CD4-positive, alpha-beta T cell treated with Interleukin-1 beta for 1 hour (primary cell): ENCODE results near the gene SMAD3.
"Not testable (repeated sequence)": the region's sequence is repeated elsewhere in the genome, so short reads cannot be mapped to it uniquely, and the experiment has no call there.

Experiments
- DNase-seq, 2 donors: peaks; one replicate each; pipeline ENCODE4 v3.0.0-alpha.2; 2020 to 2022

The SMAD3 gene

DNA sequence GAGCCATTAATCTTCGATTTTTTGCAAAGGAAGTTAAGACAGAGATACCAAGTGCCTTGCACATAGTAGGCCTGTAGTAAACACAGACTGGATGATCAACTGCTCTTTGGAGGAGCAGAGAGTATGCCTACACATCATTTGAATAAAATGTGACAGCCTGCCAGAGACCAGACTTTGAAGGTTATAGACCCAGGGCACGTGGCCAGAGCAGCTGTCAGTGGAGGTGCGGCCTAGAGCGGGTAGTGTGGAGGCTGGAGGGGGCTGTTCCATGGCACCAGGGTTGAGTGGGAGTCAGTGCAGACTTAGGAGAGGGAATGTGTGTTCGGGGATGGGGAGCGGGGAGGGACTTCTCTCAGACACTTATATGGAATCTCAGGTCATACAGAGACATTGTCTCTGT lies 80.8 kb downstream of the SMAD3 start:
- DNase-seq = no peak

DNA sequence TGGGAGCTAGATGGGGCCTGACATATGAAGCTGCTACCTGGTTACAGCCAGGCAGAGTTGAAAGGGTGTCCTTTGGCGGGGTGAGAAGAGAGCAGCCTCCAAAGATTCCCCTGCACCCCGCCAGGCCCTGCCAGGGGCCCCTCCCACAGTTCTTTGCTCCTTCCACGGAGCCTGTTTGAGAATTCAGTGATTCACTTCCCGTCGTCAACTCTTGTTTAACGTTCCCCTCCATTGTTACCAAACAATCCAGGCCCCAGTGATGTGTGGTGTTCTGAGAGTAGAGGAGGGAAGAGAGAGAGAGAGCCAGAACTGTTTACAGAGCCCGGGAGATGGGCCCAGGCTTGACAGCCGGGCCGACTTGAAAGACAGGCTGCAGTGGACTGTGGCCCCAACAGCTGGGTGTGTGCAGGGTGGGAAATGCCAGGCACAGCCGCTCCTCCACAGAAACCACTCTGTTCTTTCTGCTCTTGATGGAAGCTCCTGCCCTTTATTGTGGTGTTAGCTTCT lies 81.5 kb downstream of the SMAD3 start:
- DNase-seq = peak; percentile 24 to 66

DNA sequence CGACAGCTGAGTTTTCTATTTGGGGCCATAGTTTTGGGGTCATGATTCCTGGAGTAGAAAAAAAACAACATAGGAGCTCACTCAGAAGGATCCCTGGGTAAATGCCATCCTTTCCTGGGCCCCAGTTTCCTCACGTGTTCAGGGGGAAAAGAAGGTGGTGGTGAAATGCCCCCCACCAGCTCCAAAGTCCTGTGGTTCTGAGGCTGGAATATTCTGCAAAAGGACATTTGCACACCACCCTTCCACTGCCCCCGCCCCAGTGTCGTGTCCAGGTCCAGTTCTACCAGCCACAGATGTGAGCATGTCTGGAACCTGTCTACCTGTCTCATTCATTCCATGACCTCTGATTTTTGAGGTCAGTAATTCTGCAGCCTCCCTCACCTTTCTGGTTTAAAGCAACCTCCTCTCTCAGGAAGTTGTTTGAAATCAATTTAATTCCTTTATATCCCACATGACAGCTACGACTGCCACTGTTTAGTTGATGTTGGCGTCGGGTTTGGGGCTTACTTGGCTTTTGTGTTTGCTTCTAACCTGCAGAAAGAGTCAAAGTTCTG lies 82.1 kb downstream of the SMAD3 start:
- DNase-seq = no peak

DNA sequence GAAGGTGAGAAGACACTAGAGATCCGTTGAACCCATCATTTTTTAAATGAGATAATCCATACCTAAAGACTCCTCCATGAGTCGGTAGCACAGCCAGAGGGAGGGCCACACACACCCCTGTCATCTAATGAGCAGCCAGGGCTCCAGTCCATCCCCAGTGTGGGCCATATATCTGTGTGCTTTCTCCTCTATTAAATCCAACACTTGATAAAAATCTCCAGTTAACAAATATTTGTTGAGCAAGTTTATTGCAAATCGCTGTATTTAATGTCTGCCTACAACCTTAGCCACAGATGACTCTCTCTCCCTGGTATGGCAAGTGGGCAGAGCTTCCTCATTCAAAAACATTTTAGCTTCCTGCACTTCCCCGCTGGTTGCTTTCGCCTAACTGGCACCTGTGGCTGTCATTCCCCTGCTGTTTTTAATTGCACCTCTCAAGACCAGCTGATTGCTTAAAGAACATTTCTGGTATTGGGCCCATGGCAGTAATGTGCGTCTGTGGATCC lies 82.8 kb downstream of the SMAD3 start:
- DNase-seq = peak in 1 of 2 donors; percentile 33

DNA sequence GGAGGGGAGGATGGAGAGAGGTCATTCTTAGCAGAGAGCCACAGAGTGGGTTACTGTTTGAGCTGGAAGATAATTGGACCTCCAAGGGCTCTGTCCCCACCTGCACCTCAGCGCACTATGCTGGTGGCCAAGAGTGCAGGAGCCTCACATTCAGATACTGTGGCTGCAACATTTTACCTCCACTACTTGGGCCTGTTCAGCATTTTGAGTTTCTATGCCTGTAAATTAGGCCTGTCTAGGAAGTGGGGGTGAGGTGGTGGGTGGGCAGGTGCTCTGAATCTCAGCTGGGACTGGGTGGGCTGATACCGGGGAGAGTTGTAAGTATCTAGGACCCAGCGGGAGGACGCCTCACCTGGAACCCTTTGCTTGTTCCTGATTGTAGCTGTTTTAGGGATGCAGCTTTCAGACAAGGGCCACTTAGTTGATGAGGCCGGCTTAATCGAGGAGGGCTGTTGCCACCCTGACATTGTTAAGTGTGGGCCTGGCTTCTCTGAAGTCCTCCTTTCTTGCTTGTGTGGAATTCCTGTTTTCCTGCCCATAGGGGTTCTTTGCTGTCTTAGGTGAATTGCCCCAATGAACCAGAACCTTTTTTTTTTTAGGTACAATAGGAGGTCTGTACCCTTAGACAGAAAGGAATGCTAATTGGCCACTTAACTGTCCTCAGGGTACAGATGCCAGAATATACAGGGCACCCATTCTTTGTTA lies 83.8 kb downstream of the SMAD3 start:
- no peak for DNase-seq

DNA sequence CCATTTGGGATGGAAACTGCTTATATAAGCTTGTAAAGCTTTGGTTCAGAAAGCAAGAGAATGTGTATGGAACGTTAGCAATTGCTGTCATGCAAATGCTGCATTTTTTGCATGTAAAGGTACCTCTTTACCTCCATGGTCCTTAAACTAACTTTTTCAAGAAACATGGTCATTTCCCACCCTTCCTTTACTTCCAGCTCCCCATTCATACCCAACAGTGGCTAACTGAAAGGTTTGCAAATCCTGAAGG lies 84.3 kb downstream of the SMAD3 start:
- no peak for DNase-seq

DNA sequence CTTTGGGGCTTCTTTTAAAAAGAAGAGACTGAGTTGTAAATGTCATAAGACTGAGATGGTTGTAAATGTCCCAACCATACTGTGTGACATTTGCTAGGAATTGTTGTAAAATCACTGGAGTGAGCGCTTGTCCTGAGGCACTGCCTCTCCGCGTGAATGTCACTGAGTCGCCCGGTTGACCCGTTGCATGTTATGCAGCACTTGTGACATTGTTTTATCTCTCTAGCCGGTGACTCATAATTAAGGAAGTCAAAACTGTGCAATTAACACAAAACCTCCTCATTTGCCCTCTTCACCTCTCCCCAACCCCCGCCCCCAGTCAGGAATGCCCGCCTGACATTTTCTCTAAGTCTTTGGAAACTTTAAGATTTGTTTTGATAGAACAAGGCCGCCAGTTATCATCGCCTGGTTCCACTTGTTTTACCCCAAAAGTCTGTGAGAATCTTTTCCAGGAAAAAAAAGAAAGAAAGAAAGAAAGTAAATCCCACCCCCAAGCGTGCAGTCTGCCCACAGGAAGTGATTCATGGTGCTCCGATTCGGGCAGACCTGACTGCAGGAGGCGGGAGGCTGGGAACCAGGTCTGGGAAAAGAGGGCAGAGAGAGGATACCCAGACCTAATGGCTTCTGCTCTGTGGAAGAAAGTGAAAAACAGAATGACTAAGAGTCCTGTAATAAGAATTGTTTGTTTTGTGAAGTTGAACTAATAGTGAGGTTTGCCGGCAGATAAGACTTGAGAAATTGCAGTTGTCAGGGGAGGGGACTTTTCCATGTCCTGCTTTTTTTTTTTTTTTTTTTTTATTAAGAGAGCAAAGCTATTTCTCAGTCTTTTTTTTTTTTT lies 84.8 kb downstream of the SMAD3 start:
- DNase-seq = peak; percentile 22 to 60

DNA sequence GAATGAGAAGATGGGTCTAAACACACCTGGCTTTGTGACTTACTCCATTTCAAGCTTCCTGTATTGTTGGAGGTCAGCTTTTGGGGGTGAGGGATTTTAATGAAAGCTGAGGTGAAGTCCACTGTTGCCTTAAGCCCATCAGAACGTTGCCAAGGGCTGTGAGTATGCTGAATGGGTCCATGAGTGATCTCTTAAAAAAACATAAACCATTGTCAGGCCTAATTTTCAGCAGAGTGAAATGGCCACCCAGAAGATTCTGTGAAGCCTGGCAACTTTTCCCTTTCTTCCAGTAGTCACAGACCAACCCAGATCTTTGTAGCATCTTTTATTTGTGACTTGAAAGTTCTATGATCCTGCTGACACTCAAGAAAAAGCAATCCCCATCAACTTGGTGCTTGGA lies 87.0 kb downstream of the SMAD3 start:
- DNase-seq = no peak

DNA sequence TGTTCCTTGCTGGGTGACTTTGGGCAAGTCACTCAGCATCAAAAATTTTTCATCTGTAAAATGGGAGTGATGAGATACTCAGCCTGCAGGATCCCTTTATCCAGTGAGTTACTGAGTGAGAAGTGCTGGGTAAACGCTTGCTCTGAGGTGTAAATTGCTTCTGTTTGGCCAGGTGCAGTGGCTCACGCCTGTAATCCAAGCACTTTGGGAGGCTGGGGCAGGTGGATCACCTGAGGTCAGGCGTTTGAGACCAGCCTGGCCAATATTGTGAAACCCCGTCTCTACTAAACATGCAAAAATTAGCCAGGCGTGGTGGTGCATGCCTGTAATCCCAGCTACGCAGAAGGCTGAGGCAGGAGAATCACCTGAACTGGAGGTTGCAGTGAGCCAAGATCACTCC lies 87.6 kb downstream of the SMAD3 start:
- not testable (repeated sequence) for DNase-seq

DNA sequence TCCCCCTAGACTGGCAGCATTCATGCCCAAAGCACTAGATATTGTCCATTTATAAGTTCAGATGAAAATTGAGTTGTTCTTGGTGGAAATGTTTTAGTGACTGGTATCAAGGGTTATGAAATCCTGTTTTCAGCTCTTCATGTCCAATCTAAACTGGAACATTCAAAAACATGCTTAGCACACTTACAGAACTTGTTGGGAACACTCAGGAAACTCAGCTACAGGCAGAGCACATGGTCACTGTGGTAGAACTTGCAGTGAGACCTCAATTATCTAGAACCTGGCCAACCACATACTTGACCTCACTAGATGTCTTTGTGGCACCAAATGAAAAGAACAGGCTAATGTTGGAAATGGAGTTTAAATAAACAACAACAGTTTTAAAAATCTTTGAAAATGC lies 88.8 kb downstream of the SMAD3 start:
- DNase-seq = no peak

DNA sequence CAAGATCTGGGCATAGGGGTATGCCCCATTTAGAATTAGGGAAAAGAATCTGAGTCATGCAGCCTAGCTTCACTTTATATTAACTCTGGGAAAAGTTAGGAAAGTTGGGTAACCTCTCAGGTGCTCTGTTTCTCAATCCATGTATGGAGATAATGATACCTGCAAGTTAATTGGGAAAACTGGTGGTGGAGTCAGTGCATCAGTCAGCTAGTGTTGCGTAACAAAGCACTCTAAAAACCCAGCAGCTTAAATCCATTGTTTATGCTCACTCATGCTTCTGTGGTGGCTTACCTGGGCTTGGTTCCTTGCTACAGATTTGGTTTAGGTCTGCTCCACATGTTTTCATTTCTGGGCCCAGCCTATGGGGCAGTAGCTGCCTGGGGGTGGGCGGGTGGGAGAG lies 91.0 kb downstream of the SMAD3 start:
- DNase-seq = no peak

DNA sequence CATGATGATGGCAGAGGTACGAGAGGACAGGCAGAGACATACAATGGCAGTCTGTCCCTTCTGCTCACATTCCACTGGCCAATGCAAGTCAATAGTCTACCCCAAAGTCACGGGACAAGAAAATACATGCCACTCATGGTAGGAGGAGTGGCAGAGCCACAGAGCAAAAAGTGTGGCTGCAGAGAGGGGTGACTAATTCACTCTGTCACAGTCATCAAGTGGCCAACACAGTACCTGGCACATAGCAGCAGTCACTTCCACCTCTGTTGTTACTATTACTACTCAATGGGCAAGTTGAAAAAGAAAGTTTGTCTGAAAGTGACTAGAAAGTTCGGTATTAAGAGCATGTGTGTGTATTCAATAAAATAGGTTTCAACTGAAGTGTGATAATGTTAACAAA lies 91.4 kb downstream of the SMAD3 start:
- no peak for DNase-seq

DNA sequence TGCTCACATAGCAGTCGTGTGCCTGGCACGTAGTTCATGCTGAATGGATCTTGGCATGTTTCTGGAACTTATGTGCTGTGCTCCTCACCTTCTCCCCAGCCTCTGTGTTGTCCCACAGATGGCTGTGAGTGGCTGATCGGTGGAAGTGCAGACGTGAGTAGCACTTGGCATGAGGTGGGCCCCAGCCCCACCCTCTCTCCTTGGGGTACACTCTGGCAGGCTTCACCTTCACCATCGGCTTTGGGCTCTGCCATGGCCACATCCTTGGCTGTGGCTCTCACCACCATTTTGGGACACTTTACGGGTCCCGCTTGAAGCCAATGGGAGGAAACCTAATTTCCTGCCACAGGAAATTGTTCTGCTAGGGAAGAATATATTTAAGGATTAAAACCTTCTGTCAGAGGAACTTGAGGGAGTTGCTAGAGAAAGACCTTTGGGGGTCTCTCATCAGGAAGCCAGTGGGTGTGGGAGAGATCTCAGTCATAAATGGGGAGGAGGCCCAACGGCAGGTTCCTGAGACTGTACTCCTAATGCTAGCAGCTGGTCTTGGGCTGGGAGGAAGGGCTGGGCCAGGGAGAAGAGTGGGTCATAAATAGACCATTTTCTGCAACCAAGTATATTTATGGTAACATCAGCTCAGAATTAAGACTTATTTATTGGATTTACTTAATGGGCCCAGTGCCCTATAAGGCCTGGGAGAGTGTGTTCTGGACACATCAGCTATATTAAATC lies 92.3 kb downstream of the SMAD3 start:
- DNase-seq = no peak

DNA sequence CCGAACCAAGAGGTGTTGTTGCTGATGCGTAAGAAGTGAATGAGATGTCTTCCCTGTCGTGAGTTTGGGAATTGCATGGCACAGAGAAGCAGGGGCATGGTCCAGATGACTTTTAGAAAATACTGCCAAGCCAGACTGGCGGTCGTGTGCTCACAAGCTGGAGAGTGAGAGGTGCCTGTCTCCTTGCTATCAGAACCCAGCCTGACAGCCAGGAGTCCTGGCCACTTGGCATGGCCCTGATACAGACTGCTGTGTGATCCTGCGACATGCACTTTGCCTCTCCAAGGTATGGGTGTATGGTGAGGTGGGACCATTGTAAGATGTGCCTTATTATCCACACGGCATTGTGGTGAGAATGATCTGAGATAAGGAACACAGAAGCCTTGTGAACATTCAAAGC lies 93.0 kb downstream of the SMAD3 start:
- no peak for DNase-seq

DNA sequence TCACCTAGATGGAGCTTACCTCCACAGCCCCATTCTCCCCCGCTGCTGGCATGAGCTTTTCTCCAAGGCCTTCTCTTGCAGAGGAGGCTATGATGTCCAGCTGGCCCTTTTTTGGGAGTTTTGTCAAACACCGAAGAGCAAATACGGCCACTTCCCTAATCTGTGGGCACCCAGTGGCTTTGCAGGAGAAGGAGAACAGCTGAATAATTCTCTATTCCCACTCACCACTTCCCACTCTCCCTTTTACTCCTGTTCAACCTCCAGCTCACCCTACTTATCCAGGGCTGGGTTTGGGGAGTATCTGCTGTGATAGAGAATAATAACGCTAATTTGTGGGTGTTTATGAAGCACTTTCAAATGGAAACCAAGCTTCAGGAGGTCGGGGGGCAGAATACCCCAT lies 96.0 kb downstream of the SMAD3 start:
- DNase-seq = no peak

DNA sequence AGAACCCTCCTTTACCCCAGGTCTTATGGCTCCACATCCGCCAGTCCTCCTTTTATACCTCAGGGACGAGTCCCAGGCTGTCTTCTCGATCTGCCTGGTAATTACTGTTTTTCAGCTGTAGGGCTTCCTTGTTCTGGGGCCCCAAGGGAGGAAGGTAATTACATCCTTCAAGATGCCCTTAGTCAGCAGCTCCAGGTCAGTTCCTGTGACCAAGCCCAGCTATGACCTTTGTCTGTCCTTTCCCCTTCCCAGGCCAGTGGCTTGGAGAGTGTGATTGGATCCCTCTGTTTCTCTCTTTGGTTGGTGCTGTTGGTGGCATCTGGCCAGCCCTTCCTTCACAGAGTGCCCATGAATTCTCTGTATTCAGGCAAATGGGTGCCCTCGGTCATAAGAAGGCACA lies 96.5 kb downstream of the SMAD3 start:
- DNase-seq = no peak

DNA sequence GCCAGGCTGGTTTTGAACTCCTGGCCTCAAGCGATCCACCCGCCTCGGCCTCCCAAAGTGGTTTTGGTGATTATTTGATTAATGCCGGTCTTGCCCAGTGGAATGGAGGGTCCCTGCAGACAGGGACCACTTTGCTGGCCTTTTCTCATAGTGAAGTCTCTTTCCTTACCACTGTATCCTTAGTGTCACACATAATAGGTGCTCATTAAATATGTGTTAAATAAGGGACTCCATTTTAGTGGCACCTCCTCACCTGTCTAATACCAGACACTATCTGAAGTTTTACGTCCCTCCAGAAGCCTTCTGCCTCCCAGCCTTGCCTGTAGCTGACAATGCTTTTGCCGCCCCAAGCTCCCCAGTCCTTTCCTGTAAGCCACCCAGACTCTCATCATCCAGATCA lies 97.8 kb downstream of the SMAD3 start:
- no peak for DNase-seq

DNA sequence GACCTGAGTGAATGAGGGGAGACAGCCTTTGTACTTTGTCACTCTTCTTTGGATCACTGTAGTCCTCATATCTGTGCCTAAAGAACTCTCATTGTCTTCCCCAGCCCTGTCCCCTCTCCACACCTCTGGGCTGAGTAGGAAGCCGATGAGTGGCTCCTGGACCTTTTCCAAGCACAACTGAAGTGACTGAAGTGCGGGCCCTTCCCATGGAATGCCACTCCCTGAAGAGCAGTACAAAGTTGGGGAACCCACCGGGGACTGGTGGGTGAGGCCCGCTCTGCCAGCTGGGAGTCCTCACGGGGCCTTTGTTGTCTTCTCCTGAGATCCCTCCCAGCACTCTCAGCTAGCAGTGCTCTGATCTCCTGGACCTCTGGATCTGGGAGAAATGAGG lies 99.0 kb downstream of the SMAD3 start:
- DNase-seq = no peak

DNA sequence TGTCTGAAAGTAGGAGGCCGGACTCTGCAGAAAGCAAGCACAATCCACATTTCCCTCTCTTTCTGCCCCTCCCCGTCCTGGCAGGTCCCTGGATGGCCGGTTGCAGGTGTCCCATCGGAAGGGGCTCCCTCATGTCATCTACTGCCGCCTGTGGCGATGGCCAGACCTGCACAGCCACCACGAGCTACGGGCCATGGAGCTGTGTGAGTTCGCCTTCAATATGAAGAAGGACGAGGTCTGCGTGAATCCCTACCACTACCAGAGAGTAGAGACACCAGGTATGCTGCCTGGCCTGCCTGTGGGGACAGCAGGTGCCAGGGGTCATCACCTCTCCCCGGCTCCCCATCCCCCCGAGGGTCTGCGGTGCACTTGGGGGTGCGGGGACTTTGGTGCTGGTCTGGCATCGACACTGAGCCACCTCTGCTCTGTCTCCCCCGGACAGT lies 99.4 kb downstream of the SMAD3 start:
- no peak for DNase-seq

DNA sequence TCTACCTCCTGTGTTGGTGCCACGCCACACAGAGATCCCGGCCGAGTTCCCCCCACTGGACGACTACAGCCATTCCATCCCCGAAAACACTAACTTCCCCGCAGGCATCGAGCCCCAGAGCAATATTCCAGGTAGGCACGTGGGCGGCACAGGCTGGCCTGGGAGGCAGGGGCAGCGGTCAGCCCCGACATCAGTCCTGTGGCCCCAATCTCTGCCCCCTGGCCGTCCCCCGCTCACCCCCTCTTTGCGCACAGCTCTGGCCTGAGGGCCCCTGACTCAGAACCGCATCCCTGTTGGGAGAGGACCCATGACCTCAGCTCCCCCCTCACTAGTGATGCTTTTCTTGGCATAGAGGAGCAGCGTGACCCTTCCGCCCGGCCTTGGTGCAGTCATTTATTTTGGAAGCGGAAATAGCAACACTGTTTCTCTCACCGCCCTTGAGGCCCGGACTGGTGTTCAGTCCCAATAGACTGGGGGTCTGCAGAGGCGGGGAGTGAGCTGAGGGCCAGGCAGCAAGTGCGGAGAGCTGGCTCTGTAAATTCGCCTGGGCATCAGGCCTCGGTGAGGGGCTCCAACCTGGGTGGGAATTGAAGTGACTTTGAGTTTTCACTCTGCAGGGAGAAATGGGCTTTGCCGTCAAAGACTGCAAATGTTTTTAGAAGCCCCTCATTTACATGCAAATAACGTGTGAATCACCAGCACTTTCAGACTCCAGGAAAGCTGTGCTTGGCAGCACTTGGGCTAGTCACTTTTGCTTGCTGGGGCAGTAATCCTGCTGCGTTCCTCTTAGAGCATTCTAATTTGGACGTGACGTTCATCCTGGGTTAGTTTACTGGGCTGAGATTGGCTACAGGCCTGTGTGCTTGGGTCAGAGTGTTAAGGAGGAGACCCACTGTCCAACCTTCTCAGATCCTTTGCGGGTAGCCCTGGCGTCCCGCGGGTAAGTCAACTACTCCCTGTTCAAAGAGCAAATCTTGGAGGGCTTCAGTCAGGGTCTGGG lies 100.2 kb downstream of the SMAD3 start:
- DNase-seq = no peak

DNA sequence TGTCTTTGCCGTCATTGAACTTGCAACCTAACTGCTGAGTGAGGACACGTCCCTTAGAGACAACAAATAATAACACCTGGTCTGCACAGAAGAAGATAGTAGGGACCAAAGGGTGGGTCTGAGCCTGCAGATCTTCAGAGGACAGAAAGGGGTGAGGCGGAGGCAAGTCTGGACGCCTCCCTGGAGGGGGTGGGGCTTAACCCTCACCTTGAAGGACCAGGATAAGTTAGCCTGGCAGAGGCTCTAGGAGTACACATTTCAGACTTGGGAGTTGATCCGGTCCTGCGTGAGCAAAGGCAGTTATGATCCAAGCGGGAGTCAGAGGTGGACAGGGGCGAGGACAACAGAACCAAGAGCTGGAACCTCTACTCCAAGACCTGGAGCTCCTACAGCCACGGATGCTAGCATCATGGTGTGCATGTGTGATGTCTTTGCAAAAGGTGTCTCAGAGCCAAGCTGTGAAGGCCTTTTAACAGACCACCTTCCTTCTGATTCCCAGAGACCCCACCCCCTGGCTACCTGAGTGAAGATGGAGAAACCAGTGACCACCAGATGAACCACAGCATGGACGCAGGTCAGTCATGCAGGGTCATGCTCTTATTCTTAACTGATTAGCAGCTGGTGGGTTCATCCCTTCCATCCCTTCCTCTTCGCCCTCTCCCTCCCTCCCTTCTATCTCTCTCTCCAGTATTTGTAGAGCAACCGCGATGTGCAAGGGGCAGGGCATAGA lies 101.0 kb downstream of the SMAD3 start:
- no peak for DNase-seq
